GM03348 (cell line): ENCODE measurements around the gene MC3R.

Experiments used
- DNase-seq: peaks from one replicate; pipeline ENCODE4 v3.0.0; 2012; ENCODE audit warnings: low spot score

MC3R gene

GRCh38 chr20:56249956-56250355 is 1.4 kb downstream of the MC3R start:
- no peak for DNase-seq

GRCh38 chr20:56257604-56258003 is 9.1 kb downstream of the MC3R start:
- no peak for DNase-seq

GRCh38 chr20:56259948-56260347 is 11.4 kb downstream of the MC3R start:
- DNase-seq, result no peak

- no peak for DNase-seq
These were observed 20.0 kb downstream of the MC3R start for GRCh38 chr20:56268536-56268935.

- no peak for DNase-seq
These were observed 23.4 kb downstream of the MC3R start for GRCh38 chr20:56271974-56272373.

- DNase-seq, result no peak
These were observed 25.0 kb downstream of the MC3R start for GRCh38 chr20:56273491-56273890.

GRCh38 chr20:56274156-56274555 is 25.6 kb downstream of the MC3R start:
- DNase-seq, result no peak

- DNase-seq, result no peak
These were observed 29.7 kb downstream of the MC3R start for GRCh38 chr20:56278196-56278595.

GRCh38 chr20:56285496-56285895 is 37.0 kb downstream of the MC3R start:
- no peak for DNase-seq

GRCh38 chr20:56289652-56290051 is 41.1 kb downstream of the MC3R start:
- DNase-seq, result no peak

- DNase-seq, result no peak
These were observed 50.8 kb downstream of the MC3R start for GRCh38 chr20:56299362-56299761.
